Activated CD4-positive, alpha-beta T cell treated with anti-CD3 and anti-CD28 coated beads, Interleukin-2, amount 50 U/mL, for 48 hours (primary cell): ENCODE measurements around the gene CACNA1C.

Experiments
- DNase-seq, 2 experiments: peaks; one replicate each; pipeline ENCODE4 v3.0.0-alpha.2; 2020

Gene CACNA1C

GRCh38 chr12:2052826-2053678 lies at the start of gene CACNA1C:
Gene CACNA1C (plus strand): TSS chr12:2052987. CDS start chr12:2053563, 576 bp downstream.
- DNase-seq, result peak; percentile 40 to 50

- no peak for DNase-seq
Measured at GRCh38 chr12:2003676-2004112, 49.1 kb upstream of the CACNA1C start.

- DNase-seq, result peak; percentile 95 to 96
Measured at GRCh38 chr12:2004113-2004929, 48.5 kb upstream of the CACNA1C start, which contains the start of gene DCP1B. Gene DCP1B (minus strand): TSS chr12:2004457. CDS start chr12:2004431, 26 bp downstream.

- DNase-seq, result no peak
Measured at GRCh38 chr12:2008677-2009076, 44.1 kb upstream of the CACNA1C start.

- DNase-seq, result no peak
Measured at GRCh38 chr12:2009623-2010022, 43.2 kb upstream of the CACNA1C start.

- DNase-seq, result no peak
Measured at GRCh38 chr12:2011643-2012607, 40.9 kb upstream of the CACNA1C start.

GRCh38 chr12:2013086-2013485 lies 39.7 kb upstream of the CACNA1C start:
- DNase-seq, result no peak

GRCh38 chr12:2013527-2014223 lies 39.1 kb upstream of the CACNA1C start:
- DNase-seq, result no peak

GRCh38 chr12:2014231-2014630 lies 38.6 kb upstream of the CACNA1C start:
- DNase-seq, result no peak

- DNase-seq, result no peak
Measured at GRCh38 chr12:2016862-2017545, 35.8 kb upstream of the CACNA1C start.

- no peak for DNase-seq
Measured at GRCh38 chr12:2017546-2018337, 35.0 kb upstream of the CACNA1C start.

GRCh38 chr12:2018391-2018790 lies 34.4 kb upstream of the CACNA1C start:
- DNase-seq, result no peak

- DNase-seq, result no peak
Measured at GRCh38 chr12:2019126-2019525, 33.7 kb upstream of the CACNA1C start.

GRCh38 chr12:2020511-2020910 lies 32.3 kb upstream of the CACNA1C start:
- DNase-seq, result no peak

GRCh38 chr12:2023365-2023764 lies 29.4 kb upstream of the CACNA1C start:
- no peak for DNase-seq

GRCh38 chr12:2027351-2027750 lies 25.4 kb upstream of the CACNA1C start:
- no peak for DNase-seq

- no peak for DNase-seq
Measured at GRCh38 chr12:2029851-2030250, 22.9 kb upstream of the CACNA1C start.

GRCh38 chr12:2032506-2032905 lies 20.3 kb upstream of the CACNA1C start:
- DNase-seq, result no peak

- DNase-seq, result peak; percentile 89 to 91
Measured at GRCh38 chr12:2034633-2035430, 18.0 kb upstream of the CACNA1C start.
